Transverse colon (tissue), 4 donors: ENCODE results near the gene RER1.

Source experiments
- CTCF ChIP-seq, 5 experiments: fragments of 200-600 bp in 3 of 5; fragments of 450-650 bp in 2 of 5; sonication (generic) in 3 of 5; IDR thresholded peaks; 1 replicate in 2 of 5; 2 replicates in 3 of 5; pipeline ENCODE4 v1.5.1; 2016 to 2017; ENCODE audit warnings: antibody characterized with exemption in 5 of 5, inconsistent platforms in 3 of 5, mild to moderate bottlenecking in 2 of 5, moderate library complexity in 1 of 5
- EP300 ChIP-seq: sonication (generic); formaldehyde crosslinking; IDR thresholded peaks from one replicate; pipeline ENCODE4 v1.6.1; 2017; ENCODE audit warnings: antibody characterized with exemption, low read depth
- POLR2A ChIP-seq: fragments of 450-650 bp; IDR thresholded peaks from one replicate; pipeline ENCODE4 v1.6.1; 2016; ENCODE audit warnings: antibody characterized with exemption, mild to moderate bottlenecking, moderate library complexity
- POLR2AphosphoS5 ChIP-seq, 3 donors: sonication (generic); formaldehyde crosslinking; IDR thresholded peaks; one replicate each; pipeline ENCODE4 v1.6.1; 2016; ENCODE audit warnings: antibody characterized with exemption in 3 of 3

GRCh38 chr1:2347896-2348295 is 43.7 kb upstream of the RER1 start:
- TF ChIP-seq CTCF (IDR thresholded peaks at IDR 0.05) (no peak), POLR2A (no peak), POLR2AphosphoS5 (IDR thresholded peaks at IDR 0.05) (no peak), EP300 (no peak)
